C4-2B (cell line): ENCODE measurements around the gene REXO1.

Experiments used
- H3K27ac ChIP-seq: fragments of 450-650 bp; 2 replicates; pipeline ENCODE4 v1.5.1; 2017
- ZFX ChIP-seq: fragments of 450-650 bp; IDR thresholded peaks from 2 replicates; pipeline ENCODE4 v1.6.1; 2017
- TF ChIP-seq, protein P1 (sequence below): fragments of 450-650 bp; conservative IDR thresholded peaks from 2 replicates; pipeline ENCODE4 v1.5.1; 2017; ENCODE audit warnings: mild to moderate bottlenecking

REXO1 gene

DNA sequence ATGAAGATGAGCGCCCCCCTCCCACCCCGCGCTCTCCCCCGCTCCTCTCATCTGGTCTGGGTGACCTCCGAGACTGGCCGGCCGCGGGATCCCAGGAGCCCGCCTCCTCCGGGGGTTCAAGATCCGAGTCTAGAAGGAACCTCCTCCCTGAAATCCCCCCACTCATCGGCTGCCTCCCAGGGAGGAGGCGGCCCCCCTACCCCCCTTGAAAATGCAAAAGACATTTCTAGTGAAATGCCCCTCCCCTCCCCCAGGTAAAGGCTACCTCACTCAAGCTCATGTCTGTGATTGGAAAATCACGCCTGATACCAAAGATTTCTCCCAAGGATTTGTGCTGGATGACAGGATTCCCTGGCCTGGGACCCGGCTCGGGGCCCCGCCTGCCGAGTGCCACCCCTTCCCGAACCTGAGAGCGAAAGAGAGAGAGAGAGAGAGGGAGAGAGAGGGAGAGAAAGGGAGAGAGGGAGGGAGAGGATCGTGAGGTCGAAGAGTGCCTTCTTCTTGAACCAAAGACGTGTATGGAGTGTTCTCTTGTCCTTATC, 71.6 kb downstream of the REXO1 start:
- TF ChIP-seq, protein P1, sequence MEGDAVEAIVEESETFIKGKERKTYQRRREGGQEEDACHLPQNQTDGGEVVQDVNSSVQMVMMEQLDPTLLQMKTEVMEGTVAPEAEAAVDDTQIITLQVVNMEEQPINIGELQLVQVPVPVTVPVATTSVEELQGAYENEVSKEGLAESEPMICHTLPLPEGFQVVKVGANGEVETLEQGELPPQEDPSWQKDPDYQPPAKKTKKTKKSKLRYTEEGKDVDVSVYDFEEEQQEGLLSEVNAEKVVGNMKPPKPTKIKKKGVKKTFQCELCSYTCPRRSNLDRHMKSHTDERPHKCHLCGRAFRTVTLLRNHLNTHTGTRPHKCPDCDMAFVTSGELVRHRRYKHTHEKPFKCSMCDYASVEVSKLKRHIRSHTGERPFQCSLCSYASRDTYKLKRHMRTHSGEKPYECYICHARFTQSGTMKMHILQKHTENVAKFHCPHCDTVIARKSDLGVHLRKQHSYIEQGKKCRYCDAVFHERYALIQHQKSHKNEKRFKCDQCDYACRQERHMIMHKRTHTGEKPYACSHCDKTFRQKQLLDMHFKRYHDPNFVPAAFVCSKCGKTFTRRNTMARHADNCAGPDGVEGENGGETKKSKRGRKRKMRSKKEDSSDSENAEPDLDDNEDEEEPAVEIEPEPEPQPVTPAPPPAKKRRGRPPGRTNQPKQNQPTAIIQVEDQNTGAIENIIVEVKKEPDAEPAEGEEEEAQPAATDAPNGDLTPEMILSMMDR = no peak
- TF ChIP-seq ZFX = no peak
- H3K27ac ChIP-seq = no peak overlapping the region

GRCh38 chr19:1775951-1776605, 72.2 kb downstream of the REXO1 start:
- no peak for TF ChIP-seq ZFX
- TF ChIP-seq, protein P1 = no peak
- H3K27ac ChIP-seq = no peak overlapping the region

GRCh38 chr19:1774989-1775772, 73.1 kb downstream of the REXO1 start:
- no peak overlapping the region for H3K27ac ChIP-seq
- TF ChIP-seq, protein P1 = peak; percentile 67
- TF ChIP-seq ZFX = no peak

GRCh38 chr19:1773184-1773583, 75.1 kb downstream of the REXO1 start:
- H3K27ac ChIP-seq = no peak overlapping the region
- no peak for TF ChIP-seq ZFX
- TF ChIP-seq, protein P1 = no peak

DNA sequence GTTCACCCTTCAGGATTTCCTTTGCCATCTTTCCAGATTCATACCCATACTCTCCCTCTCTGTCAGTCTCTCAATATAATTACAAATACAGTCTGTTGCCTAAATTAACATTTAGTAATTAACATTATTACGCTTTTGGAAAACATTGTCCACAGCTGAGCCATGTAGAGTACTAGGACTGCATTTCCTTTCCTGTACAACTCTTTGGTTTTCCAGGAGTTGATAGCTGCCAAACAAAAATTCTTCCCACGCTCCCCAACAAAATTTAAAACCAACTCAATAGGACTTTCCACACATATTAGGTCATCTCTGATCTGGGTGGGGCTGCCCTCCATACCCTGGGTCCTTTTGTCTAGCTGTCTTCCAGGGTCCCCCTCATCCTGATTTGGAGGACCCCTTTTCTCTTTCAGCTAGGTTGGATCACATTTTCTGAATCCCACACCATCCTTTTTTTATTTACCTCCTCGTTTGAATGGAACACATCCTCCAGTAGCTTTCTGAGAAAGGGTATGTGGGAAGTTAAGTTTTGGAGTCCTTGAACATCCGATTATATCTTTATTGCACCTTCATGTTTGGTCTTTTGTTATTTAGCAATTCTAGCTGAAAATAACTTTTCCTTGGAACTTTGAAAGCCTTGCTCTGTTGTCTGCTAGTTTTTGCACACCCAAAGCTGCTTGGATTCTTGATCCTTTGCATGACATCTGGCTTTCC, 77.3 kb downstream of the REXO1 start:
- no peak overlapping the region for H3K27ac ChIP-seq
- TF ChIP-seq, protein P1 = no peak
- TF ChIP-seq ZFX = no peak

DNA sequence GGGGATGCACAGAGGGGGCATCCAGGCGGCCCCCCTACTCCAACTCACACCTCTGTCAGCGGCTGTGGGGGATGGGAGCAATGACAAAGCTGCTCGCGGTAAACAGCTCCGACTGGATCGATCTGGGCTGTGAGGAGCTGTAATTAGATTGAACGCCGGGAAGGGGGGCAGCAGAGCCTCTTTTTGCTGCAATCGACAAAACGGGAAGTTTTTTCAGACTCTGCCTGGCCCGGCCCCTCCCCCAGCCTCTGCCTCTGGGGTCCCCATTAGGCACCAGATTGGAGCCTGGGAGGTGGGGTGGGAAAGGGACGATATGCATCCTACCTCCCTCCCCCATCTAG, 78.7 kb downstream of the REXO1 start:
- TF ChIP-seq ZFX = no peak
- TF ChIP-seq, protein P1 = no peak
- H3K27ac ChIP-seq = no peak overlapping the region
